Smooth muscle cell (in vitro differentiated cells): ENCODE data around the gene MAP1B. TPM values are rescaled to one million over a fixed set of nuclear protein-coding genes. Genes with fewer than 3 reads are reported as not detected.

Source experiments
- microRNA-seq: library from miRNA; unstranded; fragments of <30 nt; microRNA quantifications from one replicate; pipeline ENCODE4, GENCODE V29; 2016; ENCODE audit warnings: borderline number of aligned reads
- polyA plus RNA-seq: library from polyadenylated mRNA; unstranded; fragments of >200 nt; fragmentation: Nextera tagmentation; extraction: Ambion mirVana; gene quantifications from 2 replicates; pipeline ENCODE4 v1.2.1, GENCODE V29; 2016
- small RNA-seq: library from RNA; depleted of rRNA; stranded (forward); fragments of <200 nt; gene quantifications from one replicate; pipeline ENCODE3, GENCODE V24; 2014
- total RNA-seq: library from RNA; depleted of rRNA; stranded (reverse); fragments of >200 nt; gene quantifications from 2 replicates; pipeline ENCODE4 v1.2.3, GENCODE V29; 2014

Gene MAP1B
- total and polyA plus RNA-seq, 2 experiments from 2014 or later: 111 to 143 TPM

Small RNA genes lying within 50 kb of the gene (microRNA-seq; reads per million reads assigned to microRNA genes)
- gene MIR4803: not detected

Small RNA genes lying within 50 kb of the gene (small RNA-seq; reads per million reads assigned to genes)
- gene MIR4803: not detected

Other genes starting within 250 kb of the MAP1B start
- gene MRPS27, start 212.8 kb downstream of the MAP1B start, total RNA-seq: 38.3 and 47.8 TPM in 2 replicates
- 36.7 and 41.0 TPM in 2 replicates for gene MRPS27, start 212.8 kb downstream of the MAP1B start, polyA plus RNA-seq
- 8.5 and 10.0 TPM in 2 replicates for gene PTCD2, start 212.9 kb downstream of the MAP1B start, total RNA-seq
- 4.7 and 6.3 TPM in 2 replicates for gene PTCD2, start 212.9 kb downstream of the MAP1B start, polyA plus RNA-seq